ENCODE data around the gene ACACA.

ACACA gene

DNA sequence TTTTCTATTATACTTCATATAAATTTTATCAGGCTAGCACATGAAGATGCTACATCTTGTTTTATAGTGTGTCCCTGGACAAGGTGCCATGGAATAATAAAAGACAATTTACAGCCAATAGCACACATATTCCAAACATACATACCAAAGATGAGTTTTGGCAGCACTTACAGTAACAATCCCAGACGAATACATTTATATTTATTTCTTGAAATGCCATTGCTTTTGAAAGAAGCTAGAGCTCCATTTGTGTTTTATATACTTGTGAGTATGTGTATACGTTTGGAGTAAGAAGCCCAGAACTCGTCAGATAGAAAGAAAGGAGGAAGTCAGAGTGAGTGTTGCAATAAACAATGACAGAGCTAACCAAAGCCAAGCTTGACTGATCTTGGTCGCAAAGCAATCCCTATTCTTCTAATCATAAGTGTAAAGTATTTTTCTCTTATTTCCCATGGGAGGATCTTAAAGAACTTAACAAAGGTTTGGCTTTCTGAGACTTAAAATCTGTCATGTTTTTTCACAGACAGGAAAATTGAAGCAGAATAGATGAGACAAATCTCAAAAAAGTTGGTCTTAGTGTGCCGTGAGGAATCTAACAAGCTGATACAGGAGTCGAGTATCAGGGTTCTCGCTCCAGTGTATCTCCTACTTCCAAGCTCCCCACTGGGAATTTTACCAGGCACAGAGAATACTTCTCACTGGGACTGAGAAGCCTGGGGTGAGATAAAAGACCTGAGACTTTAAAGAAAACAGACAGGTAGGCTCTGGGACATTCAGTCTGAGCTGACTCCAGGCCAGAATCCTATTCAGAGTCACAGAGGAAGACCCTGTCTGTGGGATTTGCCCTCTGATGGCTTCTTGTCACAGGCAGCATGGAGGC lies 282.5 kb downstream of the ACACA start:
- no peak for FAIRE-seq

DNA sequence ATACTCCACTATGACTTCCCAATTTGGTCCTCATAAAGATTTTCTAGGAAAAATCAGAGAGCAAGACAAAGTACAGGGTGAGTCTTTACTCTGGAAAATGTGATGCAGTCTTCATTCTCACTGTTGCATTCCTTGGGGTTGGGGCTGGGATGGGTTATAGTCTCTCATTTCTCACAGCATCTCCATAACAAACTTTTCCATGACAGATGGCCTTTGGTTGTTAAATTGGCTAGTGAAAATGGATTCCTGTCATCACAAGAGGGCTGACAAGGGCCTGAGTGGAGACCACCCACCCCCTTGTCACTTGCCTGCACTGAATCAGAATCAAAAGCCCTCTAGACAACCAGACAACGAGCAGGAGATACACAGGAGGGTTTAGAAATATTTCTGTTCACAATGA lies 283.2 kb downstream of the ACACA start:
- FAIRE-seq: no peak

DNA sequence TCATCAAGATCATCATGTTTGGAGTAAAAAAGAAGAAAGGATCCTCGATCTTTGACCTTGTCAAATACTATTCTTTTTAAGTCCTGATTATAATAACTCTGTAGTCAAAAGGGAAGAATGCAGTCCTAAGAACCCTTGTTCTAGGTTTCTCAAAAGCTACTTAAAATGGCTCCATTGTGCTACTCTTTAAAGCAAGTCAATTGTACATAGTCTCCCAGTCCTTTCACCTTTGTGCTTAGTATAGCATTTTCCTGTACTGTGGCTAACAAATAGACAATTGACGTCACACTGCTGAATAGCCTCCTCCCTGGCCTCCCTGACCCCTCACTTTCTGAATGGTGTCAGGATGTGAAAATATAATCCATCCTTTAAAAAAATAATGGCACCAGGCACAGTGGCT lies 285.0 kb downstream of the ACACA start:
- no peak for FAIRE-seq

DNA sequence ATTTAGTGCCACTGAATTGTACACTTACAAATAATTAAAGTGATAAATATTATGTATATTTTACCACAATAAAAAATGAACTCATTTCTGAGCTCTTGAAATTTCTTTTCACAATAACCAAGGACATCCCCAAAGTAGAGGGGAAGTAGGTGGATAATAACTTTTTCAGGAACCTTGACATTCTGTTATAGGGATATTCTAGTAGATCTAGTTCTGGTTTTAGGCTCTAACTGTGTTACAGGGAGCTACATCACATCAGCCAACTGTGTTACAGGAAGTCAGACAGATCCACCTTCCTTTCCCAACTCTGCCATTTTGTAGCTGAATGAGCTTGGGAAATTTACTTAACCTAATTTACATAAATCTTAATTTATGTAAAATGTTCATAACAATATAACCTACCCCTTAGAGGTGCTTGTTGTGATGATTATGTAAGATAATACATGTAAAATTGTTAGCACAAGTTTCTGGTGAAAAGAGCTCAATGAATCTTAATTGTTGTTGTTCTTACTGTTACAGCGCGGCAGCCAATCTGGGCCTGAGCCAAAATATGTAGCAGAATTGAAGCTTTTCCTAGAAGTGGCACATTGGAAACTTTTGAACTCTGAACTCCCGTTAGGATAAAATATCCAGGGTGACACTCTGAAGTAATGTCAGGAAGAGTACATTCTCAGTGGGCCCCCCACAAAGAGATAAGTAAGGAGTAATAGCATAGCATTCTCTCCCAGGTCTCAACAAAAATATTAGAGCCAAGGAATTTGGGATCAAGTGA lies 288.1 kb downstream of the ACACA start:
- FAIRE-seq: no peak

DNA sequence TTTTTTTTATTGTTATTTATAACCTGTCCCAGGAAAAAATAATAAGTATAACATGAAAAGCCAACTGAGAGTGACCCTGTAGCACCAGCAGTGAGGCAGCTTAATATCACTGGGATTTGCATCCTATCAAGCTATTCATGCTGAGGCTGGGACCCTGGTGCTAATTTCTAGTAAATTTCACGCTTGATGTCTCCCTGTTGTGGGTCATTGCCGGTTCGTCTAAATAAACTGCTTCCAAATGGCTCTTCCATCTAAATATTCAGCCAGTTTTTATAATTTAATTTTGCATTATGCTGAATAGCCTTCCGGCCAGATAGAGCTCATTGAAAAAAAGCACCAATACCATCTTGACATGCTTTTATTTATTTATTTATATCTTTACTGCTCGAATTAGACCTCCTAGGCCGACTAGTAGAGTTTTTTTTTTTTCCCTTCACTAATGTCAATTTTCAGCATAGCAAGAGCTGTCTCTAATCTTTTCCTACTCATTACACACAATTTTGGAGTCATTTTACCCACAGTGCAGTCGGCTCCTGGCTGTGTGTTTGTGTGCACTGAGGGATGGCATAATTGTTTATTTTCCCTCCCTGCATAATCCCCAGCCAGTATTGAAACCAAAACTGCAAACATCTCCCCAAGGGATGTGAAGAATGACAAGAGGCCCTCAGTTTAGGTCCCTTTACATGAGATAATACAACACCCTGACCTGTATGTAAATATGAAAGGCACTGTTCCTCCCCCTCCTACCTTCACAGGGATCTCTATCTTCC lies 289.1 kb downstream of the ACACA start:
- no peak for FAIRE-seq

DNA sequence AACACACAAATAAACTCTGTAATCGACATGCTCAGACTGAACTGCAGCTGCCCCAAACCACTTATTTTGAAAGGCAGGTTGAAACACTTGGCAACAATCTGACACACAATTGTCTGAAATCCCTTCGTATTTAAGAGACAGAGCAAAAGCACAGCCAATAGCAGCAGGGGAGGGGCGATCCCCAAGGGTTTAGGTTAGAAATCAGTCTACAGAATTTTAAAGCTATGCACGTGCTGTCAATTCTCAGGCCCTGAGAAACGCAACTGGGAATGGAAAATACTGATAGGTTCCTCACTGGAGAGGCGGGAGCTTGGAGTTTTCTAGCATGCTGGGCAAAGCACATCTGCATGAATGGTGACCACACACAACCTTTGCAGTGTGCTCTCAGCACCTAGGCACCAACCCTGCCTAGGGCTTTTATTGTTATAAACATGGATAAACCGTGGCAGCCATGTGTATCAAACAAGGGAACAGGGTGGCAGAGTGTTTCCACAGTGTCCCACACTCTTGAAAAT lies 289.9 kb downstream of the ACACA start:
- FAIRE-seq: no peak

DNA sequence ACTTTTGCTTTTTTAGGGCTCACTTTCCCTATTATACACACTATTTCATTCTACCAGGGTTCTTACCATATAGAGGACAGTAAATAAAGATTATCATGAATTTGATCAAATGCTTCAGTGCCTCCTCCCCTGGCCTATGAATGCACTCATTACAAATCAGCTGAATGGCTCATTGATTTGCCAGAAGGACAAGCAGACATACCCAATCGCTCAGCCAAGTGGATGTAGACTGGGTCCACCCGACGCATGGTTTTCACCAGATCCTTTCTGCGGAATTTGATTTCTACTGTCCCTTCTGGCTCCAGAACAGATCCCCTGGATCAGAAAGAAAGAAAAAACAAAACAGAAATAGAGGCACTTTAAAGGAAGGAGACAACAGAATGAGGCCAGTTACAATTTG lies 295.3 kb downstream of the ACACA start:
- no peak for FAIRE-seq

DNA sequence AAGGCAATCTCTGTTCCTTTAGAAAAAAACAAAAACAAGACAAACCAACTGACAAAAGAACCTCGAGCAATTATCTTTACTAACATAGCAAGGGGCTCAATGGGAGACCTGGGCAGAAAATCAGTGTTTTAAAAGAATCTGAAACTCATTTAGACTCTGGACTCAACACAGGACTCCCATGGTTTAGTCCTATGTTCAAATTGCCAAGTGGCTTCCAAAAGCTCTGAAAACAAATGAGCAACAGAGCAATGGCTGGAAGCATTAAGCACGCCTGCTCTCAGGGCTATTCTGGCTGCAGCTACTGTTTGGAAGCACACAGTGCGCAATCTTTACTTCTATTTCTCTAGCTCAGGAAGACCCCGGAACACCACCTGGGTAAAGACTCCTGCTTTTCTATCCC lies 295.9 kb downstream of the ACACA start:
- FAIRE-seq: no peak

DNA sequence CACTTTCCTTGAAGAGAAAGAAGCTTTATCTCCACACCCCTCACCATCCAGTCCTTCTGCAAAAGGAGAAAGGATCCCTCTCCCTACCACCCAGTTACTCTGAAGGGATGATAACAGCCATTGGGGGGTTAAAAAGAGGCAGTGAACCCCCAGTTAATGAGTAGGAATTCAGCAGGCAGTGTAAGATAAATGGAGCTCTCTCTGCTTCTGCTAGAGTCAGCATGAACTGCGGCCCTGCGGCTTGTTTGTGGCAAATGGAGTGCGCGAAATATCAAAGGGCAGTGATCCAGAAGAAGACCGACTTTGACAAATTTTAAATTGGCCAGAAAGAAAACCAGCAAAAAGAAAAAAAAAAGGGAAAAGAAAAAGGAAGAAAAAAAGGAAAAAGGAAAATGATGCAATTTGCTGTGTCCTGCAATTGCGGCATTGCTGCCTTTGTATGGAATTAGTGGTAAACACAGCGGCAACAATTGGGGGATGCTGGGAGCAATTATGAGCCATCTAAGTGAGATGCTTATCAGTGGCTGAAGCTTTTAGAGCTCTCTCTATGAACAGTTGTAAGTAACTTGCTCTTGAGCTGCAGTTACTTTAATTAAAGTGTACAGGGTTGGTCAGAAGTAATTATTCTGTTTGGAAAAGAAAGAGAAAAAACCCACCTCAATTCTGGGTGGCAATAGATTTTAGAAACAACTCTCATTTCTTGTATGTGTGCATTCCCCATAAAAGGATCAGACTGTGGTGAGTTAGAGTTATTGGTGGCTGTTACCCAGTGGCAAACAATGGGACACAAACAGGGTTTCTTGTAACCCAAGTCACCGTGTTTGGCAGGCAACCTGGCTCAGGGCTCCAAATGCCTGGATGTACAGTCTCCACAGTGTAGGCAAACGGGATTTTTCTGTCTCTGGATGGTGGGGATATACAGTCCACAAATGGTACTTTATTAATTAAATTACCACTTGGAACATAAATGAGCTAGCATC lies 296.6 kb downstream of the ACACA start:
- FAIRE-seq: no peak

DNA sequence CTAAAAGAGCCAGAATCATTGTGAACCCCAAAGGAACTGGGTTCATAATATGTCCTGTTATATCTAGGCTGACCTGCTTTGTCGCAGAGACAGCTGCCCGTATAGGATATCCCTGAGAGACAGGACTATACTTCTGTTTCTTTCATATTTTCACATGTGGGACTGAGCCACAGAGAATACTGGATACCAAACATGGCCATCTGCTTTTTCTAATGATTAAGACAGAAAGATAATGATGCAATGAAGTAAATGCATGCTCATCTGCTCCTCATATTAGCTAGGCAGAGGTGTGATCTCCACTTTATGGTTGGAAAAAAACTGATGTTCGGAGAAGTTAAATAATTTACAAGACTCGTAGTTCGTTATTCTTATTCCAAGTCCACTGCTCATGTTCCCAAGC lies 297.5 kb downstream of the ACACA start:
- FAIRE-seq: no peak

DNA sequence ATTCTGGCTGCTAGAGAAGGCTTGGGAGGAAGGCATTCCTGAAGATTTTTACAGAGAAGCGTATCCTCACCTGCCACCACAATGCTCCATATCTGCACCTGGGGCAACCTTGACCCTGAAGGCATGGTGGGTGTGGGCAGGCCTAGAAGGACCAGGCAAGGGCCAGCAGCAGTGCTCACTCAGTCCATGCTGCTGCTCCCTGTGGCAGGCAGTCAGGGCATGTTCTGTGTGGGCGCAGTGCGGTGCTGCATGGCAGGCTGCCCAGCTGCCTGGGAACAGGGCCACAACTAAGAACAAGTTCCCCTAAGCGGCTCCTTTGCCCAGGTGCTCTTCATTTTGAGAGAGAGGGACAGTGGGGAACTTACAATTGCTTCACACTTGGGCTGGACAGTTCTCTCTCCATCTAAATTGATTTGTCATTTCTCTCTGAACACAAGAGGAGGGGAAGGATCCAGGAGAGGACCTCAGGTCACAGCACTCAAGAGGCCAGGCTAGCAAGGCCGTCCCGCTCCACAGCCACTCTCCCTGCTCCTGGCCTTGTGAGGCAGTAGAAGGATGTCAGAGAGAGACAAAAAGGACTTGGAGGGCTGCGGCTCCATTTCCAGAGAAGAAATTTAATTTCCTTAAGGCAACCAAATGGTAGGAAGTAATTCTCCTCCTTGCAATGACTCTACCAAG lies 299.1 kb downstream of the ACACA start:
- FAIRE-seq: no peak

DNA sequence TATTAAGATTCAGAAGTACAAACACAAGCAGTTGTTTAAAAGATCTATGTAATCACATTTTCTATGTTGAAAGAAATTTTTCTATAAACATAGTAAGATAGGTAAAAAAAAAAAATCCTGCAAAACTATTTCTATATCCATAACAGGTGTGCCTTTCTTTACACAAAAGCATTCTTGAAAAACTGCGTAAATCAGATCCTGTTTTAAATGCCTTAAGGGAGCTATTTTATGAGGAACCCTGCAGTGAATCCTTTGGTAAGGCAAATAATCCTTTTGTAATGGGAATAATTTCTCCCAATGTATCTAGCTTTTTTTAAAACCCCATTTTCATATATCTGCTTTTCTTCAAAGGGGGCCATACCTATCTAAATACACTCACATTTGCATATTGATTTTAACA lies 300.6 kb downstream of the ACACA start:
- FAIRE-seq: no peak

DNA sequence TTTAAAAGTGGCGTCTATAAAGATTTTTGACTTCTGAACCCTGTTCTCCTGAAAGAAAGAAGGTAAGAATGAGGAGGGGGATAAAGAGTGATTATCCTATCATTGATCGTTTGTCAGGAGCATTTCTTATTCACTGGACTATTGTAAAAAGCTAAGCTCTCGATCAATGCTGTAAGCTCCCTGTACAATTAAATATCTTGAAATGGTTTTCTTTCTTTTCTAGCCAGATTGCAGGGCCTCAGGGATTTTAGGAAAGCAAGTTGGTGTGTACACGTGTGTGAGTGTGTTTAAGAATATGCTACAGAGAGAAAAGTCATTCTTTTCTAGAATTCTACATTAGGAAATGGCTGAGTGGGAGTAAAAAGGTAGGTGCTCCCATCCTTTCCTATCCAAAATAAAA lies 303.4 kb downstream of the ACACA start:
- FAIRE-seq: no peak

DNA sequence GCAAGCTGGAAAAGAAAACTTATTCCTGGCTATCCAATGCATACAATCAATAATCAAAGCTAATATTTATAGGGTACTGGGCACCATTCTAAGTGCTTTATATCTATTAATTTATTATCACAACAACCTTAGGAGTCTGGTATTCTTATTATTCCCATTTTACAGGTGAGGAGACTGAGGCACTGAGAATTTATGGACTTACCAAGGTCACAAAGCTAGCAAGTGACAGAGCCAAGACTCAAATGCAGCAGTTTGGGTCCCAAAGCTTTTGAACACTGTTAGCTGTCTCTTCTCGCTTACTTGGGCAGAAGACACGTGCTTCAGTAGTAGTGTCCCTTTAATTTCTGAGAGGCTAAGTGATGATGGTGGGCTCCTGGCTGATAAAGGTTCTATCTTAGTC lies 305.3 kb downstream of the ACACA start:
- FAIRE-seq: no peak

DNA sequence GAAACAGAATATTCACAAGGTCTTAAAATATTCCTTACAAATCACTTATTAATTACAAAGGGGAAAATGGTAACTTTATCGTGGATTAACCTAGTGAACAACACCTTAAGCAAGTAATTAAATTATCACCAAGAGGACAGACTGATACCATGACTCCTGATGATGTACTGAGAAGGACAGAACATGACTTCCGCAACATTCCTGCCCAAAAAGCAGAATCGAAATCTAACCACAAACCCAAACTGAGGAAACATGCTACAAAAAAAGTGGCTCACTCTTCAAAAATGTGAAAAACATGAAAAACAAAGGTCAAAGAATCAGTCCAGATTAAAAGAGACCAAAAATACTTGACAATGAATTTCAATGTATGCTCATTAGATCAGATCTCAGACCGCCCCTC lies 306.4 kb downstream of the ACACA start:
- no peak for FAIRE-seq

DNA sequence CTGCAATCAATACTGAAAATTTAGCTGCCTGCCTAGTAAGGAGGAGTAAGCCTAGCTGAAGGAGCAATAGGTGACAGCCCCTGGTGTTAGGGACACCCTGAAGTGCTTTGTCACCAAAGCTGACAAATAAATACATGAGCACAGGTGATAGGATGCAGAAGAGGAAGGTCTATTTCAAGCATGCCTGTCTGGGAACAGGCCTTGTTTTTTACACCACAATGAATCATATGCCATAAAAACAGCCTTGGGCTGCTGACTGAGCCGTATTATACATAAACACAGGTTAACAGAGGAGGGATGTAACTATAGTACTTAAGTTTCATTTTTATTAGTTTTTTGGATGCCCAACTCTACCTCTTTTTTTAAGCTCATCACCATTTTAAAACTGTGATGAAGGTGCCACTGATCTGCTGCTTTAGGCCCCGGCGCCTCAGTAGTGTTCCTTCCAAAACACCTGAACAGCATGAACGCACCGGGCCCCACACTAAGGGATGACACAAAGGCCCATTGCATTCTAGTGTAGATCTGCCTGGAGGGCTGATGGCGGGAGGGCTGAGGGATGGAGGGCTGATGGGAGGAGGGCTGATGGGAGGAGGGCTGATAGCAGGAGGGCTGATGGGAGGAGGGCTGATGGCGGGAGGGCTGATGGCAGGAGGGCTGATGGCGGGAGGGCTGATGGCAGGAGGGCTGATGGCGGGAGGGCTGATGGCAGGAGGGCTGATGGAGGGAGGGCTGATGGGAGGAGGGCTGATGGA lies 307.5 kb downstream of the ACACA start:
- no peak for FAIRE-seq

DNA sequence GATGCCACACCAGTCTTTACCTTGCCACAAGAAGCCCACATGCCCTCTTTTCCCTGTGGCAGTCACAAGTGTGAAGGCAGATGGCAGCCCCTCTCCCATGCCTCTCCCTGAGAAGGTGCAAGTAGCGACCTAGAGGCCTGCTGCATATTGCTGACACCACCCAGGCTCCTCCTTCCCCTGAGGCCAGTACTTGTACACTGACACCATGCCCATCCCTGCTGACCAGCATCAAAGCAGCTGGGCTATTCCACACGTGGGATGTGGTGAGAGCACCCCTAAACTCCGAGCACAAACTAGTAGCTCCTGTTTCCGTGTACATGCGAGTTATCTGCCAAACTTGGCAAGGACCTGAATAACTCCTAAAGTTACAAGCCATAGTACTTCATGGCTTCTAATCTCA lies 308.5 kb downstream of the ACACA start:
- FAIRE-seq: no peak

DNA sequence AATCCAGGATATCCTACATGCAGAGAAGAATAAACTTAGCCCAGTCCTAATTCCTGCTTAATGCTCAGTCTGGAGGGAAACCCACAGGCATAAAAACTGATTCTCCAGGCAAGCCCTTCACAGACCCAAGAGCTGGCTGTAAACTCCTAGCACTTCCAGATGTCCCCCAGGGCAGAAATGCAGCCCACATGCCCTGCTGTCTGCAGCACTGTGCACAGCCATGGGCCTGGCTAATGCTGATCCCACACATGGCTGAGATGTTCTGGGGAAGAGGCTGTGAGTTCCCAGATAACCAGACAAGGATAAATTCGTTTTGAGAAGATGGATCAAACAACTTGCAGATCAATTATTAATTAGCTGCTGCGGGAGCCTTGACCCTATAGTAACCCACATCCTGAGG lies 309.5 kb downstream of the ACACA start:
- no peak for FAIRE-seq

DNA sequence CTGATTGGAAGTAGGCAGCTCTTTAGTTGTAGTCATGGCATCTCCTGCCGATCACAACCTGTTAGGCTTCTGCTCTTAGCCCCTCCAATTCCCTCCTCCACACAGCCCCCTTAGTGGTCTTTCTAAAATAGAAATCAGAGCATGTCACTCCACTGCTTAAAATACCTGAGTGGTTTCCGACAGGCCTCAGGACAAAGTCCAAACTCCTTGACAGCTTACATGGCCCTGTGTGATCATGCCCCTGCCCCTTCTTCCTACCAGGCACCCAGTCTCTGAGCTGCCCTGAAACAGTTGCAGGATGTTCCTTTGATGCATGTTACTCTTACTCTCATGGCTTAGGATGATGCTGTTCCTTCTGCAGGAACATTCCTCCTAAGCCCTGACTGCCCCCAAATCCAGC lies 310.6 kb downstream of the ACACA start:
- FAIRE-seq: no peak

DNA sequence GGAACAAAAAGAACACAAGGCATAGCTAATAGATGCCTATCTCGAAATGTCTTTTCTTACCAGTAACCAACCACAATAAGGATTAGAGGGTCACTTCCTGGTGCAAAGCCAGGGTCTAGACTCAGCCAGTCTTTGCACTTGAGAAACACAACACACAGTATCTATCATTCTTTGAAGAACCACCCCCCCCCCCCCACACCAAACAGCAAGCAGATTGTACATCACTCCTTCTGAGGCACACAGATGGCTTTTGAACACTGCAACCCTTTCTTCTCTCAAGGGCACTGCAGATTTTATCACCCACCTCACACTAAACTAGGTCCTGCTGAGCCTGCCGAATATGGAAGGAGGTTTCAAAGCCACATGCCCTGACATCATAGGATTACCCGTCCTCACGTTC lies 312.2 kb downstream of the ACACA start:
- no peak for FAIRE-seq

DNA sequence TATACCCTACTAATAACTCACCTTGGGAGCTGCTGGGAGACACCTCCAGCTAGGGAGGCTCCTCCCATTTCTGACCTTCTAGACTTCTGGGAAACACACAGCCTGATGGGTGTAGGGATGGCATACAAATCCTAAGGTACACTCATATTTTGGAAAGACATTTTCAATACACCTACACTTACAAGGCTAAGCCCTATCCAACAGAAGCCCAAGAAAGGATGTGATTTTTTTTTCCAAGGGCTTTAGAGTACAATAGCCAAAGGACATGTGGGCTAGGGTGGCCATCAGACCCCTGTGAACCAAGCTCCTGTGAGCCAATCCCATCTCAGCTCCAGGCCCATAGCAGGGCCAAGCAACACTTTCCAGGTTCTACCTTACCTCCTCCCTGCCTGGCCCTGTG lies 313.9 kb downstream of the ACACA start:
- FAIRE-seq: no peak

All from islet of Langerhans (tissue), 1 donor.